Inflammatory macrophage treated with lipopolysaccharide for 4 hours (primary cell): ENCODE data around the gene GPLD1.
"Not testable (repeated sequence)": the region's sequence is repeated elsewhere in the genome, so short reads cannot be mapped to it uniquely, and the experiment has no call there.

ENCODE experiments used
- DNase-seq: peaks from one replicate; pipeline ENCODE4 v3.0.0-alpha.2; 2020

The GPLD1 gene

DNA sequence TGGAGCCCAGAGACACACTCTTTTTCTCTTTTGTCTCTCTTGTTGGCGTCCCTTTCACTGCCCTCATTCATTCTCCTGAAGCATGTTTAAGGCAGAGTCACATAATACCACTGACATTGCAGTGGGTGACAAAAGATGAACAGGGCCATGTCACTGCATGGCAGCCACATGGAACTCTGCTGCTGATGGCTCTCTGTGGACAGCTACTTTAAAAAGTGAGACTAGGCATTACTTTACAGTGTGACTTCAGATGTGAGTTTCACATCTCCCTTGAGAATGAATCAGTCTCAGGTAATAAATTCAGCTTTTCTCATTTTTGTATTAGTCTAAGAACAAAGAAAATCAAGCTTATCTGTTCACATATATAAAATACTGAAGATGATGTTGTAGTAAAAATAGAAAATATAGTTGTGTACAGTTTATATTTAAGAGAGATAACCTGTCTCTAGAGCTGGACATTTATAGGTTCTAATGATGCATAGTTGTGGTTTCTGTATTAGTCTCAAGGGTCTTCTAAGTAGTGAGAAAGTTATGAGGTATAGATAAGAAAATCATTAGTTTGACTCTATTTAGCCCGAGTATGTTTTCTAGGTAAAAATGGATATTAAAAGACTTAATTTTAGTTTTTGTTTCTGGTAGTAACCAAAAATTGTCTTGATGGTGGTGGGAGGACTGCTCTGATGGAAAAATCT, 80.5 kb downstream of the GPLD1 start:
- no peak for DNase-seq

DNA sequence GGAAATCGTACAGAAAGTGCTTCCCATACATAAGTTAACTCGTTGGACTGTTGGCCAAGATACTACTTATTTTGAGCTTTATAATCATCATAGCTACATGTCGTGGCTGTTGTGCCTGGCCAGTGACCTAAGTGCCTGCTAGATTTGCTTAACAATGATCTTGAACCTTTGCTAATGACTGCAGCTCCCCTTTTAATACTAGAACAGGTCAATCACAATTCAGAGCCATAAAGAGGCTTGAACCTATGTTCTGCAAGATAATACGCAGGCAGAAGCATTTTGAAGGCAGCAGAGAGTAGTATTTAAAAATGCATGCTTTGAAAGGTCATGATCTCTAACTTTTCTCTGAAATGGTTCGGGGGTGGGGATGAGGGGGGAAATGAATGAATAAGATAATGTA, 84.1 kb downstream of the GPLD1 start:
- DNase-seq = no peak

- no peak for DNase-seq
Measured at GRCh38 chr6:24403501-24403824, 85.9 kb downstream of the GPLD1 start.

DNA sequence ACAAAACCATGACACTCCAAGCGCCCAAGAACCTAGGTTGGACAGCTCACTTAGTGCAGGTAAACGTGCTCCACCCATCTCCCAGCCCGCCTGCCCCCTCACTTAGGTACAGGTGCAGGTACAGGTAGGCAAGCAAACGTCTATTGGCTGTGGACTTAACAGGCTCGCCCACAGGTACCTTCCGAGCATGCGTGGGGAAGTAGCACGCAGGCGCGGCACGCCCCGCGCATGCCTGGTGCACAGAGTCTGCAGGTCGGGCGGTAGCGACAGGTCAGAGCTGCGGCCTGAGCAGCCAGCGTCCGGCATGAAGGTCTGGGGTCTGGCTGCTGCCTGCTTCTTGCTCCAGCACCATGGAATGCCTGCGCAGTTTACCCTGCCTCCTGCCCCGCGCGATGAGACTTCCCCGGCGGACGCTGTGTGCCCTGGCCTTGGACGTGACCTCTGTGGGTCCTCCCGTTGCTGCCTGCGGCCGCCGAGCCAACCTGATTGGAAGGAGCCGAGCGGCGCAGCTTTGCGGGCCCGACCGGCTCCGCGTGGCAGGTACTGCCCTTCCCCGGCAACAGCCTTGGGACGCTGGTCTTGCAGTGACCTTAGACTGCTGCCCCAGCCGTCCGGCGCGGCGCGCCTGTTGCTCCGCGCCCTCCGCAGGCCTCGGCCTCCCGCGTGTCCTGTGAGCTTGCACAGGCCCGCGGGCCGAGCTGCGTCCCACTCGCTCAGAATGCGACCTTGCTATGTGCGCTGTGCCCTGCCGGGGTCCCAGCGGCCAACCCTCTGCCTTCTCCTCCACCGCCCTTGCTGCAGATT, 86.5 kb downstream of the GPLD1 start, which contains the start of gene MRS2:
Gene MRS2 (plus strand): TSS at position 240 of the 804 bp plus-strand sequence. CDS start 111 bp downstream, at position 351.
- peak; percentile 89 for DNase-seq

DNA sequence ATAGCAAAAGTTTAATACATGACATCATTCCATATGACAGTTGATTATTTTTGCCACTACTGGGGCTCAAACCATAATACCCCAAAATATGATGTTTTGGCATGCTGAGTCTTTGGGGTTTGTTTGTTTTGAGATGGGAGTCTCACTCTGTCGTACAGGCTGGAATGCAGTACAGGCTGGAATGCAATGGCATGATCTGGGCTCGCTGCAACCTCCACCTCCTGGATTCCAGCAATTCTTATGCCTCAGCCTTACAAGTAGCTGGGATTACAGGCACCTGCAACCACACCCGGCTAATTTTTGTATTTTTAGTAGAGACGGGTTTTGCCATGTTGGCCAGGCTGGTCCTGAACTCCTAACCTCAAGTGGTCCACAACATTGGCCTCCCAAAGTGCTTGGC, 87.9 kb downstream of the GPLD1 start:
- no peak for DNase-seq

DNA sequence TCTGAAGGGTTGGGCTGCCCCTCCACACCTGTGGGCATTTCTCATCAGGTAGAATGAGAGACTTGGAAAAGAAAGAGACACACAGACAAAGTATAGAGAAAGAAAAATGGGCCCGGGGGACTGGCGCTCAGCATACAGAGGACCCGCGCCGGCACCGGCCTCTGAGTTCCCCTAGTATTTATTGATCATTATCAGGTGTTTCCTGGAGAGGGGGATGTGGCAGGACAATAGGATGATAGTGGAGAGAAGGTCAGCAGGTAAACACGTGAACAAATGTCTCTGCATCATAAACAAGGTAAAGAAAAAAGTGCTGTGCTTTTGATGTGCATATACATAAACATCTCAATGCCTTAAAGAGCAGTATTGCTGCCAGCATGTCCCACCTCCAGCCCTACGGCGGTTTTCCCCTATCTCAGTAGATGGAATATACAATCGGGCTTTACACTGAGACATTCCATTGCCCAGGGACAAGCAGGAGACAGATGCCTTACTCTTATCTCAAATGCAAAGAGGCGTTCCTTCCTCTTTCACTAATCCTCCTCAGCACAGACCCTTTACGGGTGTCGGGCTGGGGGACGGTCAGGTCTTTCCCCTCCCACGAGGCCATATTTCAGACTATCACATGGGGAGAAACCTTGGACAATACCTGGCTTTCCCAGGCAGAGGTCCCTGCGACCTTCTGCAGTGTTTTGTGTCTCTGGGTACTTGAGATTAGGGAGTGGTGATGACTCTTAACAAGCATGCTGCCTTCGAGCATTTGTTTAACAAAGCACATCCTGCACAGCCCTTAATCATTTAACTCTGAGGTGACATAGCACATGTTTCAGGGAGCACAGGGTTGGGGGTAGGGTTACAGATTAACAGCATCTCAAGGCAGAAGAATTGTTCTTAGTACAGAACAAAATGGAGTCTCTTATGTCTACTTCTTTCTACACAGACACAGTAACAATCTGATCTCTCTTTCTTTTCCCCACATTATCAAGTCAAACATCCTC, 89.0 kb downstream of the GPLD1 start:
- DNase-seq = not testable (repeated sequence)

DNA sequence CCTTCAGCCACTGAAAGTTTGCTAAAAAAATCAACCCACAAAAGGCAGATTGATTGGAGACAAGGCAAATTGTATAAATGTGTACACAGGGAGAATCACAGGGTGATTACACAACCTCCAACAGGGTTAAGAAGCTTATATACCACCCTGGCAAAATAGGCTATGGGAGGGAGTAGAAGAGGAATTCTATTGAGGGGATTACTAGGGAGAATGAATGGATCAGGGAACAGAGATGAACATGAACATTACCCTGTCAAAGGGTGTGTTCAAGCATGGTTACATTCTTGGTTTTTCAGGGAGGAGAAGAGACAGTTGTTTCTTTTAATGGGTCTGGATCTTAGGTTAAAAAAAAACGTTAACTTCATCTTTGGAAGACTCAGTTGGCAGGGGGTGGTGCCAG, 91.7 kb downstream of the GPLD1 start:
- peak; percentile 13 for DNase-seq

DNA sequence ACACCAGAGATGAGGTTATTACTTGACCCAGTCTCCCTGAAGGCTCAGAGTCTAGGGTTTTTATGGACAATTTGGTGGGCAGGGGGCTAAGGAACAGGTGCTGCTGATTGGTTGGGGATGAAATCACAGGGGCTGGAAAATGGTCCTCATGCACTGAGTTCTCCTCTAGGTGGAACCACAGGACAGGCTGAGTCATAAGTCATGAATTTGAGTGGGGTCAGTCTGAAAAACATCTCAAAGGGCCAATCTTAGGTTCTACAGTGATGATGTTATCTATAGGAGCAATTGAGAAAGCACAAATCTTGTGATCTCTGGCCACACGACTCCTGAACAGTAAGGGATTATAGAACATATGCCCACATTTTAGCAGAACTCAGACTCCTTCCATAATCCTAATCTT, 92.6 kb downstream of the GPLD1 start:
- DNase-seq = peak; percentile 44

DNA sequence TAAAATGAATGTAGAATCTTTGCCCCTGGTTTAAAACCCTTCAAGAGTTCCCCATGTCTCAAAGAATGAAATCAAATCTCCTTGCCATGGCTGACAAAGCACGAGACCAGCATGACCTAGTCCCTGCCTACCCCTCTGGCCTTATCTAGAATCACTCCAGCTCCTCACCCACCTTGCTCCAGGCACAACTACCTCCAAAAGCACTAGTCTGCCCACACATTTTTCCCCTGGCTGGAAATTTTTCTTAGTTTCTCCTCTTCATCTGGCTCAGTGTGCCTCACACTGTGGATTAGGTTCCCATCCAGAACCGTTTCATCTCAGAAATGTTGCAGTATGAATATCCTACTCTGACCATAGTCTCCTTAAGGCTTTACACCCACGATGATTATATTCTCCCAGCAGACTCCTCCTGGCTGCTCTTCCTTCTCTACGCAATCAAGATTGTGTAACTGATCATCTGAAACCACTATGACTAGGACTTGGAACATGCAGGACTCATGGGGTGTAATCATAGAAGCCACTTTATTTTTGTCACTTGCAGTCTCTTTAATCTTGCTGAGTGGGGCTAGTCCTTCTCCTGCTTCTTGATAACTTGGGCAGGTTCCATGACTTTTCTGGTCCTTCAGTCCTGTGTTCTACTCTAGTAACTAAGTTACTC, 94.5 kb downstream of the GPLD1 start:
- peak; percentile 93 for DNase-seq

GRCh38 chr6:24394061-24394779, 95.2 kb downstream of the GPLD1 start:
- peak; percentile 30 for DNase-seq

GRCh38 chr6:24391756-24392405, 97.5 kb downstream of the GPLD1 start:
- DNase-seq = no peak

DNA sequence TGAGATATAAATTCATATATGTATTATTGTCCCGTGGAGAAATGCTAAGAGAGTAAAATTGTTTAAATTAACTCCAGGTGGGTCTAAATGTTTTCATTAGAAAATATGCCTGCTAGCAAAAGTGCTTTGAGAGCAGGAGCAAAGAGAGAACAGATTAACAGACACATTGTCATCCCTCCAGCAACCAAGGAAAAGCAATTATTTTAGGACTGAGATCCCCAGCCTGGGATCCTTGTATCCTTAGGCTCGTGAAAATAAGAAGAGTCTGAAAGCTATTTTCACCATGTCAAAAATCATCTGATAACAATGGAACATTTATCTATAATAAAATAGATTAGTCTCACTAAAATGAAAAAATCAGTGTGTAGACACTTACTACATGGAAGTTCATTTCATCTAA, 98.2 kb downstream of the GPLD1 start:
- no peak for DNase-seq

- no peak for DNase-seq
Measured at GRCh38 chr6:24387818-24388217, 101.6 kb downstream of the GPLD1 start.

GRCh38 chr6:24385536-24386269, 103.7 kb downstream of the GPLD1 start:
- no peak for DNase-seq

GRCh38 chr6:24384369-24385130, 104.8 kb downstream of the GPLD1 start:
- DNase-seq = not testable (repeated sequence)

DNA sequence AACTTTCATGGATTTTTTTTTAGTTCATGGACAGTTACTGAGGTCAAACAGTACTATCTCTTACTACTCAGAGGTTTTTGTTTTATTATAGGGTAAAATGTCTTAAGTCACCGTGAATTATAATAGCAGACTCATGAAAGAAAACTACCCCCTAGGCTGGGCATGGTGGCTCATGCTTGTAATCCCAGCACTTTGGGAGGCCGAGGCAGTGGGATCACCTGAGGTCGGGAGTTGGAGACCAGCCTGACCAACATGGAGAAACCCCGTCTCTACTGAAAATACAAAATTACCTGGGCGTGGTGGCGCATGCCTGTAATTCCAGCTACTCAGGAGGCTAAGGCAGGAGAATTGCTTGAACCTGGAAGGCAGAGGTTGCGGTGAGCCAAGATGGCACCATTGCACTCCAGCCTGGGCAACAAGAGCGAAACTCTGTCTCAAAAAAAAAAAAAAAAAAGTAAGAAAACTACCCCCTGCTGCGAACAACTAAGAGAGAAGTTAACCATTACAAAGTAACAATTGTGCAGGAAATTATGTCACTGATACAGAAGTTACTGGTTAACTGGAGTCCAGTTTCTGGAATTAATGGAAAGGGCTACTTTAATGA, 106.4 kb downstream of the GPLD1 start:
- DNase-seq = not testable (repeated sequence)

DNA sequence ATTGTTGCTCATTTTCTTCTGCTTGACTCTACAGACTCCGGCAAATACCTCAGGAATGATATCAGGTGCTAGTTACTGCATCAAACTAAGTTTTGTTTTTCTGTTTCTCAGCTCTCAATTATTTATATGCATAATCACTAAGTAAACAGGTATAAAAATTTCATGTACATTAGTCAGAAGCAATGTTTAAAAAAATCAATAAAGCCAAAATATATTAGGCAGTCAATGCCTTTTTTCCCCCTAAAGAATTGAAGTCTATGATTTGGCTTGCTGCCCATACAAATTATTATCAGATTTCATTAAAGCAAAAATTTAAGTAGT, 107.2 kb downstream of the GPLD1 start:
- no peak for DNase-seq

GRCh38 chr6:24381476-24382219, 107.7 kb downstream of the GPLD1 start:
- no peak for DNase-seq
